ENCODE results near the gene SPRR4.
"Not testable (repeated sequence)": the region's sequence is repeated elsewhere in the genome, so short reads cannot be mapped to it uniquely, and the experiment has no call there.

Gene SPRR4

DNA sequence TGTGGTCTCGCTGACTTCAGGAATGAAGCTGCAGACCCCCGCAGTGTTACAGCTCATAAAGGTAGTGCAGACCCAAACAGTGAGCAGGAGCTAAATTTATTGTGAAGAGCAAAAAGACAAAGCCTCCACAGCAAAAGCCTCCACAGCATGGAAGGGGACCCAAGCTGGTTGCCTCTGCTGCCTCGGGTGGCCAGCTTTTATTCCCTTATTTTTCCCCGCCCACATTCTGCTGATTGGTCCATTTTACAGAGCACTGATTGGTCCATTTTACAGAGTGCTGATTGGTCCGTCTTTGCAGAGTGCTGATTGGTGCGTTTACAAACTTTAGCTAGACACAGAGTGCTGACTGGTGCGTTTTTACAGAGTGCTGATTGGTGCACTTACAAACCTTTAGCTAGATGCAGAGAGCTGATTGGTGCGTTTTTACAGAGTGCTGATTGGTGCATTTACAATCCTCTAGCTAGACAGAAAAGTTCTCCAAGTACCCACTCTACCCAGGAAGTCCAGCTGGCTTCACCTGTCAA, 40.8 kb downstream of the SPRR4 start:
- in situ Hi-C loops (cut with MboI; ENCODE audit: low sequenced_read_pairs), result not testable (repeated sequence)

DNA sequence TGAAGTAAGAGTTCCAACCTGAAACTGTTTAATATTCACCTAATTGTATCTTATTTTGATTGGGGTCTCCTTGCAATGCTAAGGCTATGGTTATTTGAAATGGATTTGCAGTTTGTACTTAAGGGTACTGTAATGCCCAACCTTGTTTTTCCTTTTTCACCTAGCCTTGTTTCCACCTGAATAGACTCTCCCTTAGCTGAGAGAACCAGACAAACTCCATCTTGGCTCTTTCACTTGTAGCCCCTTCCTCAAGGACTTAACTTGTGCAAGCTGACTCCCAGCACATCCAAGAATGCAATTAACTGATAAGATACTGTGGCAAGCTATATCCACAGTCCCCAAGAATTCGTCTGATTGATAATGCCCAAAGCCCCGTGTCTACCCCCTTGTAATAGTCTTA, 51.4 kb downstream of the SPRR4 start:
- in situ Hi-C loops (cut with MboI; ENCODE audit: low sequenced_read_pairs), result not testable (repeated sequence)
